GM23338 (cell line): ENCODE measurements around the gene RBP3. TPM values are rescaled to one million over a fixed set of nuclear protein-coding genes. Genes with fewer than 3 reads are reported as not detected.

Experiments used
- ATAC-seq: fragments of 200-7000 bp; cut with Tn5 transposase; 3 replicates; pipeline ENCODE4 v1.9.1; 2020
- DNase-seq: peaks from one replicate; pipeline ENCODE4 v3.0.0-alpha.2; 2015; ENCODE audit warnings: low spot score
- H2AFZ ChIP-seq: fragments of 200-600 bp; sonication (generic); 2 replicates; pipeline ENCODE4 v1.8.0; 2016; ENCODE audit warnings: antibody characterized with exemption, mild to moderate bottlenecking, moderate library complexity
- H3F3A ChIP-seq: fragments of 200-600 bp; sonication (generic); replicated peaks from 2 replicates; pipeline ENCODE4 v1.8.0; 2017; ENCODE audit warnings: antibody characterized with exemption, mixed run types, low read depth
- H3K27ac ChIP-seq: fragments of 200-600 bp; sonication (generic); 2 replicates; pipeline ENCODE4 v1.6.1; 2016; ENCODE audit warnings: low read depth
- H3K27me3 ChIP-seq: fragments of 200-600 bp; sonication (generic); 2 replicates; pipeline ENCODE4 v1.8.0; 2016; ENCODE audit warnings: mild to moderate bottlenecking, mixed run types, moderate library complexity; ENCODE audit not compliant: insufficient read depth
- H3K36me3 ChIP-seq: fragments of 200-600 bp; sonication (generic); 2 replicates; pipeline ENCODE4 v1.8.0; 2016; ENCODE audit warnings: mild to moderate bottlenecking; ENCODE audit not compliant: insufficient read depth
- H3K4me1 ChIP-seq: fragments of 200-600 bp; sonication (generic); 2 replicates; pipeline ENCODE4 v1.8.0; 2016; ENCODE audit warnings: mild to moderate bottlenecking, moderate library complexity; ENCODE audit not compliant: insufficient read depth
- H3K4me2 ChIP-seq: fragments of 200-600 bp; sonication (generic); 2 replicates; pipeline ENCODE4 v1.7.1; 2017; ENCODE audit warnings: mixed run types
- H3K4me3 ChIP-seq: fragments of 200-600 bp; sonication (generic); 2 replicates; pipeline ENCODE4 v1.6.1; 2016; ENCODE audit warnings: mixed run types
- H3K79me2 ChIP-seq: fragments of 200-600 bp; sonication (generic); replicated peaks from 2 replicates; pipeline ENCODE4 v1.8.0; 2017; ENCODE audit warnings: mild to moderate bottlenecking; ENCODE audit not compliant: insufficient read depth
- H3K9me2 ChIP-seq: fragments of 200-600 bp; sonication (generic); 2 replicates; pipeline ENCODE4 v1.8.0; 2017; ENCODE audit not compliant: insufficient read depth
- H4K20me1 ChIP-seq: fragments of 200-600 bp; sonication (generic); replicated peaks from 2 replicates; pipeline ENCODE4 v1.8.0; 2017; ENCODE audit warnings: mild to moderate bottlenecking; ENCODE audit not compliant: insufficient read depth
- H3K27ac Mint-ChIP-seq: 2 replicates; pipeline ENCODE4 v1.8.0; 2020; ENCODE audit warnings: inconsistent platforms, mild to moderate bottlenecking, moderate library complexity, mixed read lengths
- H3K27me3 Mint-ChIP-seq: 3 replicates; pipeline ENCODE4 v1.8.0; 2022; ENCODE audit warnings: low read depth, mild to moderate bottlenecking, moderate library complexity, mixed read lengths, inconsistent platforms; ENCODE audit not compliant: insufficient read depth, poor library complexity
- H3K36me3 Mint-ChIP-seq: 3 replicates; pipeline ENCODE4 v1.8.0; 2021; ENCODE audit warnings: low read depth, mild to moderate bottlenecking, inconsistent platforms, moderate library complexity, mixed read lengths
- H3K4me1 Mint-ChIP-seq: 3 replicates; pipeline ENCODE4 v1.8.0; 2020; ENCODE audit warnings: mild to moderate bottlenecking, inconsistent platforms, mixed read lengths
- H3K4me3 Mint-ChIP-seq: 3 replicates; pipeline ENCODE4 v1.8.0; 2021; ENCODE audit warnings: moderate library complexity, mild to moderate bottlenecking, inconsistent platforms, mixed read lengths
- H3K9me3 Mint-ChIP-seq: 3 replicates; pipeline ENCODE4 v1.8.0; 2020; ENCODE audit warnings: moderate library complexity, mild to moderate bottlenecking, inconsistent platforms, mixed read lengths
- CREB1 ChIP-seq: fragments of 250-450 bp; sonication (Bioruptor Pico); IDR thresholded peaks from 2 replicates; pipeline ENCODE4 v1.5.0; 2020; ENCODE audit warnings: low read depth, mild to moderate bottlenecking, moderate library complexity
- CTCF ChIP-seq, 2 experiments: fragments of 200-600 bp in 1 of 2; sonication (generic) in 1 of 2; conservative IDR thresholded peaks; 2 replicates each; pipeline versions ENCODE4 v1.5.1 to v1.6.1; 2016 to 2017; ENCODE audit warnings: antibody characterized with exemption in 2 of 2, low read depth in 2 of 2, mild to moderate bottlenecking in 2 of 2, moderate library complexity in 1 of 2
- ETS1 ChIP-seq: IDR thresholded peaks from 2 replicates; pipeline ENCODE4 v1.6.1; 2016; ENCODE audit warnings: antibody characterized with exemption
- EZH2 ChIP-seq: fragments of 200-600 bp; sonication (generic); IDR thresholded peaks from one replicate; pipeline ENCODE4 v1.8.0; 2017; ENCODE audit warnings: antibody characterized with exemption, mild to moderate bottlenecking, low read depth; ENCODE audit not compliant: unreplicated experiment
- EZH2phosphoT487 ChIP-seq: fragments of 200-600 bp; sonication (generic); IDR thresholded peaks from one replicate; pipeline ENCODE4 v1.8.1; 2018; ENCODE audit warnings: antibody characterized with exemption; ENCODE audit not compliant: unreplicated experiment
- JUNB ChIP-seq: IDR thresholded peaks from one replicate; pipeline ENCODE4 v1.6.1; 2016; ENCODE audit warnings: antibody characterized with exemption; ENCODE audit not compliant: unreplicated experiment
- NANOG ChIP-seq: IDR thresholded peaks from 2 replicates; pipeline ENCODE4 v1.6.1; 2016; ENCODE audit warnings: antibody characterized with exemption, borderline replicate concordance
- POLR2AphosphoS5 ChIP-seq: IDR thresholded peaks from 2 replicates; pipeline ENCODE4 v1.6.1; 2016; ENCODE audit warnings: antibody characterized with exemption, low read depth
- REST ChIP-seq: IDR thresholded peaks from one replicate; pipeline ENCODE4 v1.6.1; 2018; ENCODE audit warnings: antibody characterized with exemption; ENCODE audit not compliant: unreplicated experiment
- STAT1 ChIP-seq: IDR thresholded peaks from one replicate; pipeline ENCODE4 v1.6.1; 2016; ENCODE audit warnings: antibody characterized with exemption; ENCODE audit not compliant: unreplicated experiment
- ZNF114 ChIP-seq: fragments of 250-450 bp; sonication (Bioruptor Pico); IDR thresholded peaks from 2 replicates; pipeline ENCODE4 v1.5.0; 2020; ENCODE audit warnings: mild to moderate bottlenecking, moderate library complexity
- ZNF331 ChIP-seq: fragments of 250-450 bp; sonication (Bioruptor Pico); IDR thresholded peaks from 2 replicates; pipeline ENCODE4 v1.5.0; 2020; ENCODE audit warnings: low read depth, mild to moderate bottlenecking, moderate library complexity
- ZNF462 ChIP-seq: fragments of 250-450 bp; sonication (Bioruptor Pico); IDR thresholded peaks from 2 replicates; pipeline ENCODE4 v1.5.0; 2020; ENCODE audit warnings: mild to moderate bottlenecking, moderate library complexity
- polyA plus RNA-seq: library from polyadenylated mRNA; unstranded; fragments of >200 nt; fragmentation: Nextera tagmentation; extraction: Ambion mirVana; gene quantifications from 2 replicates; pipeline ENCODE4 v1.2.1, GENCODE V29; 2016
- total RNA-seq: library from RNA; depleted of rRNA; stranded (reverse); fragments of >200 nt; shearing (Covaris generic); gene quantifications from 2 replicates; pipeline ENCODE4 v1.2.3, GENCODE V29; 2014

The RBP3 gene
- total and polyA plus RNA-seq, 2 experiments from 2014 or later, result not detected

- Mint-ChIP-seq H3K36me3 (no peaks in the 10 kb centered on the region), H3K9me3 (no peaks in the 10 kb centered on the region), H3K27ac (no peak overlapping the region), H3K4me3 (no peak overlapping the region), H3K4me1 (peaks cover 3% of the 10 kb centered on the region), H3K27me3 (peaks cover 3% of the 10 kb centered on the region)
- H3K9me2 ChIP-seq, result no peaks in the 10 kb centered on the region
- no peaks in the 10 kb centered on the region for H4K20me1 ChIP-seq
- no peak for DNase-seq
- no peak overlapping the region for H3K27ac ChIP-seq
- no peaks in the 10 kb centered on the region for H3K79me2 ChIP-seq
- no peaks in the 10 kb centered on the region for H3K27me3 ChIP-seq
- H3F3A ChIP-seq, result no peaks in the 10 kb centered on the region
- H3K36me3 ChIP-seq, result no peaks in the 10 kb centered on the region
- no peak for ATAC-seq
- H2AFZ ChIP-seq, result no peak overlapping the region
- H3K4me3 ChIP-seq, result no peak overlapping the region
- TF ChIP-seq POLR2AphosphoS5 (no peak), ETS1 (no peak), ZNF462 (CRISPR knock-in tag) (no peak), NANOG (no peak), EZH2phosphoT487 (no peak), REST (no peak), STAT1 (no peak), ZNF331 (CRISPR knock-in tag) (no peak), CREB1 (no peak), EZH2 (no peak), ZNF114 (CRISPR knock-in tag) (no peak), CTCF (conservative IDR thresholded peaks at IDR 0.05; ENCODE audit: low read depth in 2 of 2) (no peak), JUNB (no peak)
- H3K4me2 ChIP-seq, result no peak overlapping the region
- H3K4me1 ChIP-seq, result no peaks in the 10 kb centered on the region
Observed at GRCh38 chr10:47397256-47397655, 49.1 kb downstream of the RBP3 start.
